AG04450 (cell line): Measurements from ENCODE around the gene MYO5A. TPM values are rescaled to one million over a fixed set of nuclear protein-coding genes. Genes with fewer than 3 reads are reported as not detected.

Experiments used
- CTCF ChIA-PET: fragments of 300-600, 350-600 bp; formaldehyde crosslinking; extraction: SDS; loops from one replicate; lab custom pipeline; 2022; ENCODE audit warnings: antibody characterized with exemption, inconsistent platforms; lab: Charles Lee
- POLR2A ChIA-PET: fragments of 350-600 bp; formaldehyde crosslinking; extraction: SDS; loops from one replicate; lab custom pipeline; 2021; ENCODE audit warnings: antibody characterized with exemption, inconsistent platforms; lab: Yijun Ruan, JAX
- DNase-seq: peaks from one replicate; pipeline ENCODE4 v3.0.0-alpha.2; 2011; ENCODE audit warnings: low read depth, low spot score
- H3K27ac ChIP-seq: one replicate; pipeline ENCODE4 v1.5.1; 2012; ENCODE audit warnings: low read depth, low read length, control low read depth
- H3K27me3 ChIP-seq: one replicate; pipeline ENCODE4 v1.6.0; 2012; ENCODE audit warnings: low read length; ENCODE audit not compliant: control insufficient read depth, insufficient read depth
- H3K4me3 ChIP-seq: 2 replicates; pipeline ENCODE4 v1.5.1; 2011; ENCODE audit warnings: mild to moderate bottlenecking, low read depth, low read length, control low read depth
- H3K9me3 ChIP-seq: 2 replicates; pipeline ENCODE4 v1.5.1; 2012; ENCODE audit warnings: low read length; ENCODE audit not compliant: control insufficient read depth, insufficient read depth
- polyA plus RNA-seq: library from polyadenylated mRNA; depleted of rRNA; stranded (reverse); fragments of >200 nt; gene quantifications from 2 replicates; pipeline ENCODE4 v1.2.3, GENCODE V29; 2011
- TF ChIP-seq, protein P1 (sequence below): IDR thresholded peaks from 2 replicates; pipeline ENCODE4 v1.5.1; 2011; ENCODE audit warnings: low read depth, low read length, control low read depth, inconsistent platforms

The MYO5A gene
- polyA plus RNA-seq, 1 experiment, result 37.2 TPM

DNA sequence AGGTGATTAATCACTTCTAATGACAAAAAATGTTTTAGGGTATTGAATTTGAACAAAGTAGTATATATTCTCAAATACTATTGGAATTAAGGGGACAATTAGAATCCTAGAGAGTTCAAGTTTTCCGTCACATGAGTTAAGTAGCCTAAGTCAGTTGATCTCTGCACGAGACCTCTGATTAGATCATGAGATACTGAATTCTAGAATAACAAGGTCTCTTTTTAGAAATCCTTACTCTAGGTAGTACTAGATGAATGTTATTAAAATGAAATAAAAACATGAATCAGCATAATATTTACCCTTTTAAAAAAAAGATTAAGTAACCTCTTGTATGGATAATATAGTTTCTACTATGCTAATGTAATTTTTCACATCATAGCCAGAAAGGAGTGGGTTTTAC, 43.4 kb downstream of the MYO5A start:
- ChIA-PET POLR2A (no interaction called here), CTCF (no interaction called here)
- TF ChIP-seq, protein P1, sequence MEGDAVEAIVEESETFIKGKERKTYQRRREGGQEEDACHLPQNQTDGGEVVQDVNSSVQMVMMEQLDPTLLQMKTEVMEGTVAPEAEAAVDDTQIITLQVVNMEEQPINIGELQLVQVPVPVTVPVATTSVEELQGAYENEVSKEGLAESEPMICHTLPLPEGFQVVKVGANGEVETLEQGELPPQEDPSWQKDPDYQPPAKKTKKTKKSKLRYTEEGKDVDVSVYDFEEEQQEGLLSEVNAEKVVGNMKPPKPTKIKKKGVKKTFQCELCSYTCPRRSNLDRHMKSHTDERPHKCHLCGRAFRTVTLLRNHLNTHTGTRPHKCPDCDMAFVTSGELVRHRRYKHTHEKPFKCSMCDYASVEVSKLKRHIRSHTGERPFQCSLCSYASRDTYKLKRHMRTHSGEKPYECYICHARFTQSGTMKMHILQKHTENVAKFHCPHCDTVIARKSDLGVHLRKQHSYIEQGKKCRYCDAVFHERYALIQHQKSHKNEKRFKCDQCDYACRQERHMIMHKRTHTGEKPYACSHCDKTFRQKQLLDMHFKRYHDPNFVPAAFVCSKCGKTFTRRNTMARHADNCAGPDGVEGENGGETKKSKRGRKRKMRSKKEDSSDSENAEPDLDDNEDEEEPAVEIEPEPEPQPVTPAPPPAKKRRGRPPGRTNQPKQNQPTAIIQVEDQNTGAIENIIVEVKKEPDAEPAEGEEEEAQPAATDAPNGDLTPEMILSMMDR, result no peak

GRCh38 chr15:52483707-52484106, 45.0 kb downstream of the MYO5A start:
- Histone ChIP-seq H3K27ac (no peak overlapping the region), H3K27me3 (no peaks in the 10 kb centered on the region), H3K9me3 (no peaks in the 10 kb centered on the region), H3K4me3 (no peak overlapping the region)
- CTCF ChIA-PET, result no interaction called here
- TF ChIP-seq, protein P1, result no peak
- DNase-seq, result no peak
- POLR2A ChIA-PET, result no interaction called here

More for the DNA sequence above, 43.4 kb downstream of the MYO5A start:
- Histone ChIP-seq H3K4me3 (no peak overlapping the region), H3K27ac (no peak overlapping the region), H3K27me3 (no peaks in the 10 kb centered on the region), H3K9me3 (no peaks in the 10 kb centered on the region)
- DNase-seq, result no peak

- DNase-seq, result peak; percentile 43
- H3K27ac ChIP-seq, result peak overlapping the region; percentile 58
- TF ChIP-seq, protein P1, result no peak
- H3K9me3 ChIP-seq, result 0 out of 2 replicates have a peak, but pooled peaks cover 2% of the 10 kb centered on the region
- POLR2A ChIA-PET, result no interaction called here
- CTCF ChIA-PET, result no interaction called here
- no peaks in the 10 kb centered on the region for H3K27me3 ChIP-seq
- no peak overlapping the region for H3K4me3 ChIP-seq
These were observed 46.8 kb downstream of the MYO5A start for GRCh38 chr15:52481915-52482314.

DNA sequence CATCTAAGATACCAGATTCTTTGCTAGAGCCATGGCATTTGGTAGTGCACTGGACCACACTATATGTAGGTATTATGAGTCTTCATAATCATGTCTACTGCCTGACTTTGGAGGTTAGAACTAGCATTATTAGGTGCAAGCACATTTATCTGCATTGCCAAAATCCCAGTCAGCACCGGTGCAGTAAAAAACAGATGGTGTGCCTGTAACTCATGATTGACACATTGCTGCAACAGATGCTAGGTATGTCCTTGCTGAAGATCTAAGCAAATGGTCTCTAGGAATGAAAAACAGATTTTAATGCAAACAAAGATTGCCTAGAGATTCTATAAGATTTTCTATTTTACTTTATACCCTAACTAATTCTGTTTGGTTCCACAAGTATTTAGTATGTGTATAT, 47.7 kb downstream of the MYO5A start:
- H3K27ac ChIP-seq, result no peak overlapping the region
- DNase-seq, result no peak
- TF ChIP-seq, protein P1, result no peak
- no peak overlapping the region for H3K4me3 ChIP-seq
- H3K9me3 ChIP-seq, result 0 out of 2 replicates have a peak, but pooled peaks cover 2% of the 10 kb centered on the region
- POLR2A ChIA-PET, result interaction anchor here (0.8 kb wide), 1 partner anchor 104 kb away, joined by 3 read pairs; no protein-coding TSS in a partner anchor
- H3K27me3 ChIP-seq, result no peaks in the 10 kb centered on the region
- CTCF ChIA-PET, result no interaction called here

DNA sequence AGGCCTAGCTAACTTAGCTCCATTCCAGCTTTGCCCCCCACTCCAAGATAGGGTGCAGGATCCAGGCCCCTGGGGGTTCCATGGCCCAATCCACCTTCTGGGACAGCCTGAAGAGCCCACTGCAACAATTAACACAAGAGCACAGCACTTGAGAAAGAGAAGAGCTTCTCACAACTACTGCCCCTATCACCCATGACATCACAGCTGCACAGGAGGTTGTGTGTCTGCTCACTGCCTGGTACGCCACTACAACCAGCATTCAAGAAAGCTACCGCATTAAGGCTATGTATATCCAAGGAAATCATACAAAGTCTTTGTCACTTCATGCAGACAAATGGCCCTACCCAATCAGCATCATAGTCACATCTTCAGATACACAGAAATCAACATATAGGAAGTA, 62.0 kb downstream of the MYO5A start:
- H3K27me3 ChIP-seq, result no peaks in the 10 kb centered on the region
- DNase-seq, result no peak
- H3K4me3 ChIP-seq, result no peak overlapping the region
- ChIA-PET CTCF (no interaction called here), POLR2A (no interaction called here)
- no peak overlapping the region for H3K27ac ChIP-seq
- TF ChIP-seq, protein P1, result no peak
- no peaks in the 10 kb centered on the region for H3K9me3 ChIP-seq
